Smooth muscle cell of the umbilical artery (primary cell): ENCODE results near the gene CCNK. TPM values are rescaled to one million over a fixed set of nuclear protein-coding genes. Genes with fewer than 3 reads are reported as not detected.

Source experiments
- total RNA-seq: library from RNA; depleted of rRNA; stranded (reverse); fragments of >200 nt; gene quantifications from 2 replicates; pipeline ENCODE4 v1.2.3, GENCODE V29; 2014

CCNK gene
- total RNA-seq = 25.8 and 54.1 TPM in 2 replicates

GRCh38 chr14:99480917-99481744, at the start of gene CCNK:
TSS of gene CCNK (plus strand) at chr14:99481409. CDS start at chr14:99492678, 11,269 bp downstream.

GRCh38 chr14:99479906-99480869, 1.0 kb upstream of the CCNK start, which contains the start of gene SETD3:
TSS of gene SETD3 (minus strand) at chr14:99480859. CDS start at chr14:99465805, 15,054 bp downstream.

Other genes starting within 250 kb of the CCNK start
- 0.14 and 0.30 TPM in 2 replicates for gene BCL11B, start 209.2 kb upstream of the CCNK start, total RNA-seq
- gene SETD3, start 550 bp upstream of the CCNK start, total RNA-seq = 46.3 and 56.4 TPM in 2 replicates
- 4.5 and 11.0 TPM in 2 replicates for gene CCDC85C, start 122.8 kb downstream of the CCNK start, total RNA-seq
- 7.7 and 11.1 TPM in 2 replicates for gene HHIPL1, start 163.7 kb downstream of the CCNK start, total RNA-seq
- 0.09 and 0.30 TPM in 2 replicates for gene CYP46A1, start 202.9 kb downstream of the CCNK start, total RNA-seq